ENCODE results near the gene TMEM259. TPM values are rescaled to one million over a fixed set of nuclear protein-coding genes. Genes with fewer than 3 reads are reported as not detected.

TMEM259 gene
- total RNA-seq, 2 donors from 2014 or later = 216 to 377 TPM

DNA sequence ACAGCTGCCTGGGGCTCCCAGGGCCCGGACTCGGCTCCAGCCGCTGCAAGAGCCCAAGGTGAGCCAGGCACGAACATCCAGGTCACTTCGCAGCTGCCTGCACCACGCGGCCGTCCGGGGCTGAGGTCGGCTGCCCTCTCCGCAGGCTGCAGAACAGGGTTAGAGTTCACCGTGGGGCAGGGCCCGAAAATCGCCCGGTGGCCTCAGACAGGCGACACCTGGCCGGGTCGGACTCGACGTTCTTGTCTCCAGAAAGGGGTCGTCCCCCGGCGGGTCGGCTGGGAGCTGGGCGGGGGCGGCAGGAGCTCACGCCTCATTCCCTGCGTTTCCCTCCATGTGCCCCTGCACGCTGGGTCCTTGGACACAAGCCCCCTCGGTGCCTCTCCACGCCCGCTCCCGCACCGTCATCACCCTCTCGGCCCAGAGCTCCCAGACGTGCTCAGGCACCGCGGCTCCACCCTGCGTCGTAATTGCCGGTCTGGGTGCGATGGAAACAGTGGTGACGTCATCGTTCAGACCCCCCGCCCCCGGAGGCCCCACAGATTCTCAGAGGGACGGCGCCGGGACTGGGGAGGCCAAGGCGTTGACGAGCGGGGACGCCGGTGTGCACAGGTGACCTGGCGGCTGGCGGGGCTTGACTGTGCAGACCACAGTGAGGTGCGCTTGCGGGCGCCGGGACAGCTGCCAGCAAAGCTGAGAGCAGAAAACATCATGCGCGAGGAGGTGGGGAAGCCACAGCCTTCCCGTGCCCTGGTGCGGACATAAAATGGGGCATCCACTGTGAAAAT, 24.7 kb downstream of the TMEM259 start:
- Histone ChIP-seq H3K27ac (no peak overlapping the region), H3K4me3 (no peak overlapping the region), H3K4me1 (replicated peaks) (peaks cover 6% of the 10 kb centered on the region), H3K9me3 (no peaks in the 10 kb centered on the region), H3K27me3 (replicated peaks; ENCODE audit: insufficient read depth) (peaks cover 11% of the 10 kb centered on the region), H3K36me3 (no peaks in the 10 kb centered on the region)
- intact Hi-C loops (cut with DNase I) = no loop called here
- DNase-seq (ENCODE audit: low spot score) = no peak
- 12% methylated on average over 52 of the region's 64 CpGs for WGBS
- no peak for TF ChIP-seq POLR2AphosphoS5 (IDR thresholded peaks at IDR 0.05)
- TF ChIP-seq, protein P1, sequence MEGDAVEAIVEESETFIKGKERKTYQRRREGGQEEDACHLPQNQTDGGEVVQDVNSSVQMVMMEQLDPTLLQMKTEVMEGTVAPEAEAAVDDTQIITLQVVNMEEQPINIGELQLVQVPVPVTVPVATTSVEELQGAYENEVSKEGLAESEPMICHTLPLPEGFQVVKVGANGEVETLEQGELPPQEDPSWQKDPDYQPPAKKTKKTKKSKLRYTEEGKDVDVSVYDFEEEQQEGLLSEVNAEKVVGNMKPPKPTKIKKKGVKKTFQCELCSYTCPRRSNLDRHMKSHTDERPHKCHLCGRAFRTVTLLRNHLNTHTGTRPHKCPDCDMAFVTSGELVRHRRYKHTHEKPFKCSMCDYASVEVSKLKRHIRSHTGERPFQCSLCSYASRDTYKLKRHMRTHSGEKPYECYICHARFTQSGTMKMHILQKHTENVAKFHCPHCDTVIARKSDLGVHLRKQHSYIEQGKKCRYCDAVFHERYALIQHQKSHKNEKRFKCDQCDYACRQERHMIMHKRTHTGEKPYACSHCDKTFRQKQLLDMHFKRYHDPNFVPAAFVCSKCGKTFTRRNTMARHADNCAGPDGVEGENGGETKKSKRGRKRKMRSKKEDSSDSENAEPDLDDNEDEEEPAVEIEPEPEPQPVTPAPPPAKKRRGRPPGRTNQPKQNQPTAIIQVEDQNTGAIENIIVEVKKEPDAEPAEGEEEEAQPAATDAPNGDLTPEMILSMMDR (IDR thresholded peaks at IDR 0.05) = no peak
- no peak for TF ChIP-seq POLR2A (IDR thresholded peaks at IDR 0.05)

DNA sequence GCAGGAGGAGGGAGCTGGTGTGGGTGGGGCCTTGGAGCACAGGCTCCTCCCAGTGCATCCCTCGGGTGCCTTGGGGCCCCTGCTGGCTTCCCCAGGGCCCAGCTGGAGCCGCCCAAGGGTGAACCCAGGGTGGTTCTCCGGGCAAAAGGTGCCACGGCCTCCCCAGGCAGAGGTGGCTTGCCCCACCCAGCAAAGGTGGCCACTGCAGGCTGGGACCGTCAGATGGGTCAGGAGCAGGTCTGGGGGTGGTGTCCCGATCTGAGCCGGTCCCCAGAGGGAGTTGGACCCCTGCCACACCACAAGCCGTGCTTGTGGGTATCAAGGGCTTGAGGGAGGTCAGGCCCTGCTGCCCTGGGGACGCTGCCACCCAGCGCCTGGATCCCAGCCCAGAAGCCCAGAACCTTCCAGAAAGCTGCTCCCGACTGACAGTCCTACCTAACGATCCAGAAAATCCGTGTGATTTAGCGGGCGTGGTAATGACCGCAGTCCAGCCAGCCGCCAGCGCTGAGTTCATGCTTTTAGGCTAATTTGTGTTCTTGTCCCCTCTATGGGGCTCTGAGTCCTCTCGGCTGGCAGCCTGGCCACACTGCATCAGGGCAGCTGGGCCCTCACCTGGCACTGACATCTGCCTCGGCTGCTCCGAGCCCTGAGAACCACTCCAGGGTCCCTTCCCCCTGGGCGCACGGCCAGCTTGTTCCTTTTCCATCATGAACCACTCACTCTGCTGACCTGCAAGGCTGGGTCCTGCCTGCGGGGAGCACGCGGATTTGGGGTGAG, 25.7 kb downstream of the TMEM259 start:
- WGBS = 78% methylated on average over 25 of the region's 26 CpGs
- intact Hi-C loops (cut with DNase I) = no loop called here
- no peak for DNase-seq (ENCODE audit: low spot score)
- H3K36me3 ChIP-seq = peaks cover 0 to 7% of the 10 kb centered on the region in 2 donors
- H3K4me3 ChIP-seq = no peak overlapping the region
- peaks cover 11% of the 10 kb centered on the region for H3K27me3 ChIP-seq (replicated peaks; ENCODE audit: insufficient read depth)
- TF ChIP-seq POLR2AphosphoS5 (IDR thresholded peaks at IDR 0.05) (no peak), POLR2A (IDR thresholded peaks at IDR 0.05) (no peak)
- TF ChIP-seq, protein P1 (IDR thresholded peaks at IDR 0.05) = no peak
- H3K4me1 ChIP-seq (replicated peaks) = no peaks in the 10 kb centered on the region
- H3K9me3 ChIP-seq = no peaks in the 10 kb centered on the region
- H3K27ac ChIP-seq = no peak overlapping the region

DNA sequence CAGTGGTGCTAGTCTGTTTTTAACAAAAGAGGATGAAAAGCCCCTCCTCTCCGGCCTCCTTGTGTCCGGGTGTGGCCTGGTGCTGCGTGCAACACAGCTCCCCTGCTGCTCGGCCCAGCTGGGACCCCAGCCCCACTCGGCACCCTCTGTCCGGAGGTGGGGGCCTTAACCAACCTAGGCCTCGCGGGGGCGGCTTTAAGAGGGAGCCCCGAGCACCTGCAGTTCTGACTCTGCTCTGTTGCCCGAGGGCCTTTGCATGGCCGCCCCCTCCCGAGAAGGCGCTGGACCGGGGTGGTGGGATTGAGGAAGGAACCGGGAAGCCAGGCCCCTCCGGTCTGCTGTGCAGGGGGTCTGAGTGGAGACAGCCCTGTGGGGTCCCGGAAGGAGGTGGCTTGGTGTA, 26.4 kb downstream of the TMEM259 start:
- no peak for DNase-seq (ENCODE audit: low spot score)
- H3K27ac ChIP-seq = no peak overlapping the region
- H3K9me3 ChIP-seq = no peaks in the 10 kb centered on the region
- H3K4me3 ChIP-seq = no peak overlapping the region
- 88% methylated on average over 17 of the region's 18 CpGs for WGBS
- intact Hi-C loops (cut with DNase I) = no loop called here
- H3K27me3 ChIP-seq (replicated peaks; ENCODE audit: insufficient read depth) = peaks cover 10% of the 10 kb centered on the region
- peaks cover 0 to 7% of the 10 kb centered on the region in 2 donors for H3K36me3 ChIP-seq
- H3K4me1 ChIP-seq (replicated peaks) = no peaks in the 10 kb centered on the region
- TF ChIP-seq, protein P1 (IDR thresholded peaks at IDR 0.05) = no peak

DNA sequence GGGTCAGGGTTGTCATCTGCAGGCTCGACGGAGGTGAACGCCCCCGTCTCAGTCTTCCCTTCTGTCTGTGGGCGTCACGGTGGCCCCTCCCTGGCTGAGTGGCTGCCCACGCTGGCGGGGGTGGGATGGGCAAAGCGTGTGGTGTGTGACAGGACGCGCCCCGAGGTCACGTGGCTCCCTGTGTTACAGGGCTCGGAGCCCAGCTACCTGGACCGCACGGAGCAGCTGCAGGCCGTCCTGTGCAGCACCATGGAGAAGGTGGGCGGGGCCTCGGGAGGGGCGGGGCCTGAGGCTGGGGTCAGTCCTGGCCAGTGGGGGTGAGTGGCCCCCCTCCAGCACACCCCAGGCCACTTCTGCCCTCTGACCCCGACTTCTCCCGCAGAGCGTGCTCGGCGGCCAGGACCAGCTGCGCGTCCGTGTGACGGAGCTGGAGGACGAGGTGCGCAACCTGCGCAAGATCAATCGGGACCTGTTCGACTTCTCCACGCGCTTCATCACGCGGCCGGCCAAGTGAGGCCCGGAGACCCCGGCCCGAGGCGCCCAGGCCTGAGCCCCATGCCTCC, 27.0 kb downstream of the TMEM259 start:
- peaks cover 4% of the 10 kb centered on the region for H3K27me3 ChIP-seq (replicated peaks; ENCODE audit: insufficient read depth)
- TF ChIP-seq, protein P1 (IDR thresholded peaks at IDR 0.05) = no peak
- TF ChIP-seq POLR2AphosphoS5 (IDR thresholded peaks at IDR 0.05) (no peak), POLR2A (IDR thresholded peaks at IDR 0.05) (no peak)
- H3K27ac ChIP-seq = no peak overlapping the region
- peaks cover 0 to 7% of the 10 kb centered on the region in 2 donors for H3K36me3 ChIP-seq
- H3K4me3 ChIP-seq = no peak overlapping the region
- intact Hi-C loops (cut with DNase I) = no loop called here
- no peak for DNase-seq (ENCODE audit: low spot score)
- no peaks in the 10 kb centered on the region for H3K9me3 ChIP-seq
- H3K4me1 ChIP-seq (replicated peaks) = no peaks in the 10 kb centered on the region
- 86% methylated on average over 43 of the region's 43 CpGs for WGBS
